Rectal smooth muscle tissue (tissue), 1 donor: Measurements from ENCODE around the gene VMO1.
A peak's percentile ranks its signal among the peaks of the same experiment; 100 is the strongest.

Experiments
- H3K27ac ChIP-seq: one replicate; pipeline ENCODE4 v1.7.0; 2013; ENCODE audit warnings: low read depth, low read length, inconsistent platforms
- H3K27me3 ChIP-seq: one replicate; pipeline ENCODE4 v1.7.0; 2013; ENCODE audit warnings: low read length; ENCODE audit not compliant: control insufficient read depth, insufficient read depth
- H3K36me3 ChIP-seq: one replicate; pipeline ENCODE4 v1.7.0; 2013; ENCODE audit warnings: low read length; ENCODE audit not compliant: control insufficient read depth, insufficient read depth
- H3K4me1 ChIP-seq: one replicate; pipeline ENCODE4 v1.7.0; 2013; ENCODE audit warnings: low read length; ENCODE audit not compliant: control insufficient read depth, insufficient read depth
- H3K4me3 ChIP-seq: one replicate; pipeline ENCODE4 v1.7.0; 2013; ENCODE audit warnings: low read length
- H3K9ac ChIP-seq: one replicate; pipeline ENCODE4 v1.7.0; 2013; ENCODE audit warnings: low read length

The VMO1 gene

DNA sequence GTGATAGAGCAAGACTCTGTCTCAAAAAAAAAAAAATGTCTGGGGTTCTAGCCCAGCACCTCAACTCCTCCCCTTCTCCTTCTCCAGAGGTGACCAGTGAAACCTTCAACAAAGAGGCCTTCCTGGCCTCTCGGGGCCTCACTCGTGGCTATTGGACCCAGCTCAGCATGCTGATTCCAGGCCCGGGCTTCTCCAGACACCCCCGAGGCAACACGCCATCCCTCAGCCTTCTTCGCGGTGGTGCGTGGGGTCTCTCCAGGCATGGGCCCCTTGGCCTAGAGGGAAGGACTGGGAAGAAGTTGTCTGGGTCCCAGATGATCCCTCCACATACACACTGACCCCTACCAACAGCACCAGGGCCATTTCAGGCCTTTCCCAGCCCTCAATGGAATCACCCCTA, 42.9 kb downstream of the VMO1 start:
- Histone ChIP-seq H3K36me3 (no peaks in the 10 kb centered on the region), H3K4me3 (no peak overlapping the region), H3K27me3 (peaks cover 10% of the 10 kb centered on the region), H3K4me1 (peaks cover 5% of the 10 kb centered on the region), H3K27ac (no peak overlapping the region), H3K9ac (no peak overlapping the region)

DNA sequence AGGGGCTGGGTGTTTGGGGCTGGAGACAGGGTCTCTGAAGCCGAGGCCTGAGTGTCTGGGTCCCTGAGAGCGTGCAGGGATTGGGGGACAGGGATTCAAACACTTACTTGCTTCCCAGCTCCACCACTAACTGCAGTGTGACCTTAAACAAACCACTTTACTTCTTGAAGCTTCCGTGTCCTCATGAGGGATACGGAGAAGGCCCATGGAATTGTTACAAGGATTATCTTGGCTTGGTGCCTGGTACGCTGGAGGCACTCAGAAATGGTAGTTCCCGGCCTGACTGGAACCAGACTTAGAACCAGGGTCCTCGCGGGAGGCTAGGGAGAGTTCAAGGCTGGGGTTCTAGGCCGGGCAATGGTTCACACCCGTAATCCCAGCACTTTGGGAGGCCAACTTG, 43.5 kb downstream of the VMO1 start:
- Histone ChIP-seq H3K4me1 (peaks cover 5% of the 10 kb centered on the region), H3K4me3 (no peak overlapping the region), H3K9ac (no peak overlapping the region), H3K36me3 (no peaks in the 10 kb centered on the region), H3K27ac (no peak overlapping the region), H3K27me3 (peaks cover 8% of the 10 kb centered on the region)

DNA sequence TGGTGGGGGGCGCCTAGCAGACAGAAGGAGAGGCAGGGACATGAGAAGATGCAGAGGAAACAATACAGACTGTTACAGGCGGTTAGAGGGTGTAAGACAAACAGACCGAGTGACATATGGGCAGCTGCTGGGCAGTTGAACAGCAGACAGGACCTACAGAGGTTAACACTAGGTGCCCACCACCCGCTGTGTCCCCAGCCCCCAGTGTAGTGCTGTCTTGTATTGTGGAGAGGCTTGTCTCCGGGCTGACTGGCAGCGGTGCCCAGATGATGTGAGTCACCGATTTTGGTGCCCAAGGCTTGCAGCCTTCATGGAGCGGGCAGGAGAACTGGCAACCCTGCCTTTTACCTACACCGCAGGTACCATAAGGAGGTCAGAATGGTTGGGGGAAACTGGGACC, 44.0 kb downstream of the VMO1 start:
- Histone ChIP-seq H3K36me3 (no peaks in the 10 kb centered on the region), H3K4me1 (peaks cover 5% of the 10 kb centered on the region), H3K27me3 (peaks cover 8% of the 10 kb centered on the region), H3K9ac (no peak overlapping the region), H3K27ac (no peak overlapping the region), H3K4me3 (no peak overlapping the region)

DNA sequence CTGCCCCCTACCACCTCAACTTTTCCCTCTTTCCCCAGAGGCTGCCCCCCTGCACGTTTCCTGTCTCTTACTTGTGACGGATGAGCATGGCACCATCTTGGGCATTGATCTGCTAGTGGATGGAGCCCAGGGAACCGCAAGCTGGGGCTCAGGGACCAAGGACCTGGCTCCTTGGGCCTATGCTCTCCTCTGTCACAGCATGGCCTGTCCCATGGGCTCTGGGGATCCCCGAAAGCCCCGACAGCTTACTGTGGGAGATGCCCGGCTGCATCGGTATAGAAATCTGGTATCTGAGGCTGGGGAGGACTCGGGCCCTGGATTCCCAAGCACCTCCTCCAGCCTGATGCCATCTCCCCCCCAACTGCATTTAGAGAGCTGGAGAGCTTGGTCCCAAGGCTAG, 44.6 kb downstream of the VMO1 start:
- no peak overlapping the region for H3K9ac ChIP-seq
- H3K27me3 ChIP-seq, result peaks cover 8% of the 10 kb centered on the region
- H3K27ac ChIP-seq, result no peak overlapping the region
- H3K4me1 ChIP-seq, result peaks cover 5% of the 10 kb centered on the region
- H3K4me3 ChIP-seq, result no peak overlapping the region
- no peaks in the 10 kb centered on the region for H3K36me3 ChIP-seq

DNA sequence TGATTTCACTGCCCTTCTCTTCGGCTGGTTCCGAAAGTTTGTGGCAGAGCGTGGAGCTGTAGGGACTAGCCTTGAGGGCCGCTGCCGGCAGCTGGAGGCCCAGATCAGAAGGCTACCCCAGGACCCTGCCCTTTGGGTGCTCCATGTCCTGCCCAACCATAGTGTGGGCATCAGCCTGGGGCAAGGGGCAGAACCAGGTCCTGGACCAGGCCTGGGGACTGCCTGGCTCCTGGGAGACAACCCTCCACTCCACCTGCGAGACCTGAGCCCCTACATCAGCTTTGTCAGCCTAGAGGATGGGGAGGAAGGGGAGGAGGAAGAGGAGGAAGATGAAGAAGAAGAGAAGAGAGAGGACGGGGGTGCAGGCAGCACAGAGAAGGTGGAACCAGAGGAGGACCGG, 45.6 kb downstream of the VMO1 start:
- Histone ChIP-seq H3K4me1 (peaks cover 5% of the 10 kb centered on the region), H3K9ac (no peak overlapping the region), H3K27ac (no peak overlapping the region), H3K27me3 (peaks cover 8% of the 10 kb centered on the region), H3K4me3 (no peak overlapping the region), H3K36me3 (no peaks in the 10 kb centered on the region)

DNA sequence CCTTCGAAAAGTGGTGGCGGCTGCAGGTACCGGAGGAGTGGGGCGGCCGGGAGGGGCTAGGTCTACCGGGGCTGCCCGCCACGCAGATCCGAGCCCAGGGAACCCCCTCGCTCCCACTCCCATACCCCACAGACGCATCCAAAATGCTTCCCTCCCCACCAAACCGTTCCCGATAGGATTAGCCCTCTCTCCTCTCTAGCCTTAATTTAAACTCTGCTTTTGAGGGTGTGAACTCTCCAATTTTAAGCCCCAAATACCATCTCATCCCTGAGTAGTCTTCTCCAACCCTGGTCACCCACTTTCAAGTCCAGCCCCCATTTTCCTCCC, 46.2 kb downstream of the VMO1 start:
- no peak overlapping the region for H3K9ac ChIP-seq
- peaks cover 5% of the 10 kb centered on the region for H3K4me1 ChIP-seq
- H3K27me3 ChIP-seq, result peaks cover 5% of the 10 kb centered on the region
- no peaks in the 10 kb centered on the region for H3K36me3 ChIP-seq
- H3K4me3 ChIP-seq, result peak overlapping the region; percentile 86
- no peak overlapping the region for H3K27ac ChIP-seq

DNA sequence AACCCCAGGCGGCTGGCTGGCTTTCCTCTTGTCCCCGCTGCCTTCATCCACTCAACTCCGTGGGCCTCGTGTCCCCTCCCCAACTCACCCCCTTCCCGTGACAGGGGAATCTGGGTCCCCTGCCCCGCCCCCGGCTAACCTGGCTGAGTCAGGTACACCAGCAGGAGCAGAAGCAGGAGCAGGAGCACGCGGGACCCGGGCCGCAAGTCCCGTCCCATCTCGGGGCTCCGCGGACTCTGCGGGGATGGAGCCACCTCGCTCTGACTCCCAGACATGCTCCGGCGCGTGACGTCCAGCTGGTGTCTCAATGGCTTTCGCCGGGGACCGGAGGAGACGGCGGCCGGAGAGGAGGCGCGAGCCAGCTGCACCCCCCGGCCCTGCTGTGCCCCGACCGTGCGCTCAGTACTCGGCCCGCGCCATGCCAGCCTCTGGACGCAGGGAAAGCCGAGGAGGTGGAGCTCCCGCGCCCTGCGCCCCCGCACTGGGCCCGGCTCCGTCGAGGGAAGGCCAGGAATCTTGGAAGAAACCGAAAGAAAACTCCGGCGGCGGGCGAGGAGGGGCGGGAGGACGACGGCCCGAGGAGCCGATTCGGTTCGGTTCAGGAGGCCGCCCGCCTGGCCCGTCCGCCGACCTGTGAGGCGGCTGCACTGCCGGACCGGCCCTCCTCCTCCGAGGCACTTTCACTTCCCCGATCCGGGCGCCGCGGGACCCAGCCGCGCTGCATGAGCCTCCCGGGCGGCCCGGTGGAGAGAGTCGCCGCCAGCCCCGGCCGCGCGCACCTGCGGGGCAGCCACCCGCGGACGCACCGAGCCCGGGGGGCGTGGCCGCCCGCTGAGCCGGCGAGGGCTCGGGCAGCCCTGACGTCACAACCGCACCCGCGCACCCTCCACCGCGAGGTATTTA, 46.8 kb downstream of the VMO1 start, which contains the start of the genes CXCL16 and ZMYND15:
CXCL16 (minus strand) TSS at position 807 of the 903 bp plus-strand sequence; CDS start at position 218, 589 bp downstream.
ZMYND15 (plus strand) TSS at position 712 of the 903 bp plus-strand sequence. CDS start 716 bp downstream, outside the sequence.
- H3K9ac ChIP-seq, result peak within 1 kb of the TSS; percentile 42
- H3K4me1 ChIP-seq, result peaks cover 5% of the 10 kb centered on the region
- peak within 1 kb of the TSS; percentile 17 for H3K27ac ChIP-seq
- no peaks in the 10 kb centered on the region for H3K27me3 ChIP-seq
- H3K4me3 ChIP-seq, result peak within 1 kb of the TSS; percentile 86
- peaks cover 3% of the 10 kb centered on the region for H3K36me3 ChIP-seq

DNA sequence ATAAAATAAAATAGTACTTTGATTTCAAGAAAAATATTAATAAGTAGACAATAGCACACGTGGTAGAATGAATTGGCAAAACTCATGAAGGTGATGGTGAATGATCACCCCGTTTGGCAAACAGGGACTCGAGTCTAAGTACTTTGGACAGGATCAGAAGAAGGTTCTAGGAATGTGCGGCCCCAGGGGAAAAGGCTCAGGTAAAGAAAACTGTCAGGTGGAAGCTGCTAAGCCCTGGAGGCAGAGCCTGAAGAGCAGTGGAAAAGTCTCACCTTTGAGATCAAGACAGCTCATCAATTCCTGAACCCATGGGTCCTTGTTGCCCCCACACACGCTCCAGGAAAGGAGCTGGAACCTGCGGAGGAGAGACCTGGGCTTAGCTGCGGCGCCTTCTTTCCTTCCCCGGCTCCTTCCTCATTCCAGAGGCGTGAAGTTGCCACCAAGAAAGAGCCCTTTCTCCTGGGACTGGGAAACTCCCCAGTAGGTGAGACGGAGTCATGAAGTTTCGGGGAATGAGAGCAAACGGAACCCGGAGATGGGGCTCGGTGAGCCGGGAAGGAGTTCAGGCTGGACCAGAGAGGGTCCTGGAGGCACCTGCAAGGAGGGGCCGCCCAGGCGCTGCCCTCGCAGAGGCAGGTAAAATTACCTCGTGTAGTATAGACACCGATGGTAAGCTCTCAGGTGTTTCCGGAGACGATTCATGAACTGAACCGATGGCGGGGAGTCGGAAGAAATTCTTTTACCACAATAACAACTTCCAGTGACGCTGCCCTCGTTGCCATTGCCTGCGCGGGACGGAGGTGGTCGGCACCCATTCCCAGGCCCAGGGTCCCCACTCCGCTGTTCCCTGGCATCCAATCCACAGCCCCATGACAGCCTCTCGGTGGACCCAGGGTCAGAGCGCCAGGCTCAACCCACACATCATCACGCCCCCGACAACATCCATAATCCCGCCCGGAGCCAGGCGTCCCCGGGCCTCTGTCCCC, 47.7 kb downstream of the VMO1 start:
- H3K27ac ChIP-seq, result no peak overlapping the region
- no peak overlapping the region for H3K9ac ChIP-seq
- H3K27me3 ChIP-seq, result no peaks in the 10 kb centered on the region
- H3K4me1 ChIP-seq, result peaks cover 5% of the 10 kb centered on the region
- H3K4me3 ChIP-seq, result peak overlapping the region; percentile 86
- peaks cover 3% of the 10 kb centered on the region for H3K36me3 ChIP-seq

DNA sequence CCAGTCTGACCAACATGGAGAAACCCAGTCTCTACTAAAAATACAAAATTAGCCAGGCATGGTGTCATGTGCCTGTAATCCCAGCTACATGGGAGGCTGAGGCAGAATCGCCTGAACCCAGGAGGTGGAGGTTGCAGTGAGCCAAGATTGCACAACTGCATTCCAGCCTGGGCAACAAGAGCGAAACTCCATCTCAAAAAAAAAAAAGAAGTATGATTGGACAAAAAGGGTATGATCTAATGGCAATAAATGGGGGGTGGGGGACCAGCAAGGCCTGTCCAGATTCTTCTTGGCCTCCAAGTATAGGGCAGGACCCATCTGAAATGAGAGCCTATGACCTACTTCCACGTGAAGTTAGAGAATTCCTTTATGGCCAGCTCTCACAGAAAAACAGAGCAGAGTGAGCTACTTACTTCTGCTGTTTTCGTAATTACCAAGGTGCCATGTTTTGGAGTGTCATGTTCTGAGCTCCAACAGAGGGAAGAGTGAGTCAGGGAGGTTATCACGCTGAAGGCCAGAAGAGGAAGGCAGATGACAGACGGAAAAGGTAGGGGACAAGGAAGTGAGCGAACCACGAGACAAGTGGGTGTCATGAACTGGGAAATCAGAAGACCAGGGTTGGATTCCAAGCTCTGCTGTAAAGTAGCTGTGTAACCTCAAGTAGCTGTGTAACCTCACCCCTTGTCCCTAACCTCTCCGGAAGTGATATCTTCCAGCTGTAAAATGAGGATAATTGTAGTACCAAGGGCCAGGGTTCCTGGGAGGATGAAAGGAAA, 50.1 kb downstream of the VMO1 start:
- Histone ChIP-seq H3K27ac (no peak overlapping the region), H3K4me3 (no peak overlapping the region), H3K36me3 (peaks cover 3% of the 10 kb centered on the region), H3K27me3 (no peaks in the 10 kb centered on the region), H3K4me1 (peaks cover 5% of the 10 kb centered on the region), H3K9ac (no peak overlapping the region)
